ENCODE data around the gene XPO6.

The XPO6 gene

DNA sequence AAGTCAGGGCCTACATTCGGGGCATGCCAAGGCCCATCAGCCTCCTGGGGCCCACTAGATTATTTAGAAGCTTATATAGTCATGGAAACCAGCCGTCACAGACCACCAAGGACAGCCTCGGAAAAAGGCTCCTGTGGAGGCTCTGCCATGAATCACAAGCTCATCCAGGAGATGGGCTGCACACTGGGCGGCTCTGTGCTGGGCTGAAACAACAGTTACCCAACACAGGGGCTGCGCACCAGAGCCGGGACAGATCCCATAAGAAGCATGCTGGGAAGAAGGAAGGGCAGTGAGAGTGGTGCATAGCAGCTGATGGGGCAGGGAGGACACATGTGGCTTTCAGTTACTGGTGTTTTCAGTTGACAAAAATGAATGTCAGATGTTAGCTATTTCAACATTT is 80.6 kb downstream of the XPO6 start:
- H3K4me3 ChIP-seq (replicated peaks; ENCODE audit: low read depth, low read length) = no peak overlapping the region
- TF ChIP-seq, protein P1, sequence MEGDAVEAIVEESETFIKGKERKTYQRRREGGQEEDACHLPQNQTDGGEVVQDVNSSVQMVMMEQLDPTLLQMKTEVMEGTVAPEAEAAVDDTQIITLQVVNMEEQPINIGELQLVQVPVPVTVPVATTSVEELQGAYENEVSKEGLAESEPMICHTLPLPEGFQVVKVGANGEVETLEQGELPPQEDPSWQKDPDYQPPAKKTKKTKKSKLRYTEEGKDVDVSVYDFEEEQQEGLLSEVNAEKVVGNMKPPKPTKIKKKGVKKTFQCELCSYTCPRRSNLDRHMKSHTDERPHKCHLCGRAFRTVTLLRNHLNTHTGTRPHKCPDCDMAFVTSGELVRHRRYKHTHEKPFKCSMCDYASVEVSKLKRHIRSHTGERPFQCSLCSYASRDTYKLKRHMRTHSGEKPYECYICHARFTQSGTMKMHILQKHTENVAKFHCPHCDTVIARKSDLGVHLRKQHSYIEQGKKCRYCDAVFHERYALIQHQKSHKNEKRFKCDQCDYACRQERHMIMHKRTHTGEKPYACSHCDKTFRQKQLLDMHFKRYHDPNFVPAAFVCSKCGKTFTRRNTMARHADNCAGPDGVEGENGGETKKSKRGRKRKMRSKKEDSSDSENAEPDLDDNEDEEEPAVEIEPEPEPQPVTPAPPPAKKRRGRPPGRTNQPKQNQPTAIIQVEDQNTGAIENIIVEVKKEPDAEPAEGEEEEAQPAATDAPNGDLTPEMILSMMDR (IDR thresholded peaks at IDR 0.05; ENCODE audit: low read length, missing control alignments) = no peak
- no peak for DNase-seq (ENCODE audit: low read depth)

DNA sequence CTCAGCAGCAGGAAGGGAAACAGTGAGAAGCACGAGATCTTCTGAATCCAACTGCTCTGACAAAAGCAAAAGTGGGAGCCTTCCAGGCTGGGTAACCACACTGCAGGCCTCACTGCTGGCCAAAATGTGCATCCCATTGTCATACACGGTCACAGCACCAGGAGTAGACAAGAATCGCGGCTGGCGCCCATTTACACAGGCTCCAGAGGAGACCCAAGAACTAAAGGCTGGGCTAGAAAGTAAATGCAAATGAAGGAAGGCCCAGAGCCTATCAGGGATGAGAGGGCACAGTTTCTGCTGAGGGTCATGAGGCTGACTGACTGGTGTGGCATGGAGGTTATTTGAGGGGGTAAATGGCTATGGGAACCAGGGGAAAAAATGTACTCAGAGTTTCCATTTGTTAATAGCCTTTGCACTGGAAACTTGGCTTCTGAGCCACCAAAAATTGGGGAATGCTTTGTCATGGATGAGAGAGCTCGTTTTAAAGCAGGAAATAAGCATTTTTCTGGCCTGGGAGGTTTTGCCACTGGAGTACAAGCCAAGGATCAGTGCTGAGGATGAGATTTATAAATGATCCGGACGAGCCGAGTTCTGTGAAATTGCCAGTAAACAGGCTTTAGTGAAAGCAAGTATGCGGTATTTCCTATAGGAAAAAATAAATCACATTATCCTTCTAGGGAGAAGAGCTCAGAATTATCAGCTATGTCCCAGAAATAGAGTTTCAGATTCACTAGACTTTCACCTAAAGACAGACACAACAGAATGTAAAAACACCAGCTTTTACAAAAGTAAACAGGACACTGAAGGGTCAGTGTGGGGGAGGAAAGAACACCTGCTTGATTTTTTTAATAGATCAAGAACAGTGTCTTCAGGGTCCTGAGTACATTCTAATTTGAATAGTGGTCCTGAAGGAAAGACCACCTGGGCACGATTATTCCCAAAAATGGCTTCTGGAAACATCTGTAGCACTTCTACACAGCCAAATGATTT is 81.4 kb downstream of the XPO6 start:
- no peak for DNase-seq (ENCODE audit: low read depth)
- H3K4me3 ChIP-seq (replicated peaks; ENCODE audit: low read depth, low read length) = no peak overlapping the region
- TF ChIP-seq, protein P1 (IDR thresholded peaks at IDR 0.05; ENCODE audit: low read length, missing control alignments) = no peak

DNA sequence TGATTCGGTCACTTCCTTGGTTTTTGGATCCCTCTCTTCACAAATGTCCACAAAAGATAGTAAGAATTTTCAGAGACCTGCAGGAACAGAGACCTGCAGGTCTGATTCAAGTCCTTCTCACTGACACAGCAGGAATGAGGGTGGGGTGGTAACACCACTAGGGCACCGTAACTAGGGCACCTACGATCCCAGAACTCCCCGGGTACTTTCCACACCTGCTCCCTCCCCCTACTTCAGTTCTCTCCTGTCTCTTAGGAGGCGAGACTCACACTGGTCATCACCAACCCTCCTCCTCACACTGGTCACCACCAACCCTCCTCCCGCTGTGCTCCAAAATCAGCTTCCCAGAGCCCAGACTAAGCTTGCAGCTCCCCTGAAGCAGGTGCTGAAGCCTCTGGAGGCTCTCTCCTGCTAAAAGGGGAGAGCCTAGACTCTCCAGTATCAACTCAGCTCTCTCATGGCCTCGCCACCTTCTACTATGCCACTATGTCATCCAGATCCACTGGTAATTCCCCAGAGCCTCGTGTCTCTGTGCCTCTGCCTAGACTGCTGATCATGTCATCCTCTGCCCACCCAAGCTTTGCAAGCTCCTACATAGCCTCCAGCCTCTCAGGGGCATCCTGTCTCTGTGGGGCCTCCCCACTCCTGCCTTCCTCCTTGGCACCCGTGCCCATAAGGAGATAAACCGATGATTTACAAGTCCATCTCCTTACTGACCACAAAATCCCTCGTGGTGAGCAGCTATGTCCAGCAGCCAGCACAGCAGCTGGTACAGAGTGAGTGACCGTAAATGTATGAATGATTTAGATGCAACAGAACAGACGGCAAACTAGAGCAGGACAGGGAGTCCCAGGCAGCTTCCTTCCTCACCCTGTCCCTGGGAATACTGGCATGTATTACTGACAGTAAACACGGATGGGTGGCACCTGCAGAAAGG is 84.8 kb downstream of the XPO6 start:
- DNase-seq (ENCODE audit: low read depth) = no peak
- TF ChIP-seq, protein P1 (IDR thresholded peaks at IDR 0.05; ENCODE audit: low read length, missing control alignments) = no peak
- H3K4me3 ChIP-seq (replicated peaks; ENCODE audit: low read depth, low read length) = no peak overlapping the region

DNA sequence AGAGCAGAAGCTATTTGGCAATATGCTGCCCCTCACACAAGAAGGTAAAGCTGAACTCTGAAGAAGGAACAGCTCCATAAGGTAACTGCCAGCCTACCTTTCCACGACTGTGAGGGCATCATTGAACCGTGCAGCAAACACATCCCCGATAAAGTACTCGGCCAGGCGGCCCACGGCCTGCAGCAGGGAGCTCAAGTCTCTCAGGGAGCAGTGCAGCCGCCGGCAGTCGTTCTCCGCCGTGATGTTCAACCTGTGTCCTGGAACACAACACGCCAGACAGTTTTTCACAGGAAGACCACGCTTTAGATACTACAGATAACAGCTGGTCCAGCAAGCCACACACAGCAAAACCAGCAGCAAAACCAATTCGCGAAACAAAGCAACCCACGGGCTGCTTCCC is 86.2 kb downstream of the XPO6 start:
- no peak for DNase-seq (ENCODE audit: low read depth)
- TF ChIP-seq, protein P1 (IDR thresholded peaks at IDR 0.05; ENCODE audit: low read length, missing control alignments) = no peak
- no peak overlapping the region for H3K4me3 ChIP-seq (replicated peaks; ENCODE audit: low read depth, low read length)

DNA sequence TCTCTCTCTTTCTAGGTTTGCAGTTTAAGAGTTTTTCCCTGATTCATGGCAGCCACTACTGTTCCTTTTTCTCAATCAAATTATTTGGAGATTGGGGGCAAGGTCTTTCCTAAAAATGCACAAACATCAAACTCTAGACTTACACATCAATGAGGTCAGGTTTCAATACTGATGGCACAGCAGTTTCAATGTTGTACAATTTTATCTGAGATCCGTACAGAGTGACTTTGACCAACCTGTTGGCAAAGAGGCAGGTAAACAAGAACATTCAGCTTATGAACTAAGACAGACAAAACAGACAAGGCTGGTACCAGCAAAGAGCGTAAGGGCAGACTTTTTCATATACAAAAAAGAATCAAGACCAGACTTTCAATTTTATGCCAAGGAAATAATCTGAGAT is 90.2 kb downstream of the XPO6 start:
- TF ChIP-seq, protein P1 (IDR thresholded peaks at IDR 0.05; ENCODE audit: low read length, missing control alignments) = no peak
- H3K4me3 ChIP-seq (replicated peaks; ENCODE audit: low read depth, low read length) = no peak overlapping the region
- DNase-seq (ENCODE audit: low read depth) = no peak

DNA sequence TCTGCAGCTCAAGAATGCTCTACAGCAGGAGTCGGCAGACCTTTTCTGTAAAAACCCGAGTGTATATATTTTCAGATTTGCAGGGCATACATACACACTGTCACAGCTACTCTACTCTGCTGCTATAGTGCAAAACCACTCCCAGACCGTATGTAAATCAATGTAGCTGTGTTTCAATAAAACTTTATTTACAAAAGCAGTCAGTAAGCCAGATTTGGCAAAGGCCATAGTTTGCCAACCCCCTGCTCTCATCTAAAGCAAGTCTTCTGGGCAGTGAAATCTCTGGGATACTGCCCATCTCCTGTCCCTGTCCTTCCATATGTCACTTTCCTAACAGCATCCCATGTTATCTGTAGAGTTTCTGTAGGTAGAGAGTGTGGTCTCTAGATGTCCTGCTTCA is 91.0 kb downstream of the XPO6 start:
- TF ChIP-seq, protein P1 (IDR thresholded peaks at IDR 0.05; ENCODE audit: low read length, missing control alignments) = no peak
- no peak for DNase-seq (ENCODE audit: low read depth)
- H3K4me3 ChIP-seq (replicated peaks; ENCODE audit: low read depth, low read length) = no peak overlapping the region

Data from fibroblast of pulmonary artery (primary cell).